Measurements from ENCODE around the gene ULBP2. TPM values are rescaled to one million over a fixed set of nuclear protein-coding genes. Genes with fewer than 3 reads are reported as not detected.

Gene ULBP2
- polyA plus RNA-seq, 2 of the 4 experiments (the other 2 are of a cell fraction), result 2.7 to 4.5 TPM

GRCh38 chr6:149905371-149905910, 36.4 kb upstream of the ULBP2 start:
- ATAC-seq, result no peak
- CTCF ChIA-PET, result interaction anchor here (1.1 to 3.6 kb wide), 7 partner anchors 9 to 111 kb away, joined by 3 to 13 read pairs (median 4); partner anchors contain the start of gene LRP11
- POLR2A ChIA-PET, result no interaction called here

GRCh38 chr6:149905911-149906371, 35.9 kb upstream of the ULBP2 start:
- WGBS (ENCODE audit: missing lambda C conversion rate), result 69% methylated on average over 6 of the region's 6 CpGs
- no peak for DNase-seq (ENCODE audit: low read depth in 1 of 2, low spot score in 1 of 2)
- FAIRE-seq, result no peak
- ATAC-seq, result no peak
- Histone ChIP-seq H3K9me3 (peaks cover 7% of the 10 kb centered on the region; the same call in 1 of the 3 replicates), H3K4me2 (no peak overlapping the region), H3K27ac (no peak overlapping the region), H3K4me1 (no peaks in the 10 kb centered on the region), H3K4me3 (no peak overlapping the region)
- ChIA-PET CTCF (interaction anchor here (0.9 to 3.6 kb wide), 7 partner anchors 9 to 111 kb away, joined by 3 to 13 read pairs (median 4); partner anchors contain the start of gene LRP11), POLR2A (no interaction called here)
- TF ChIP-seq MAX (IDR thresholded peaks at IDR 0.05) (no peak), E2F6 (IDR thresholded peaks at IDR 0.05; ENCODE audit: borderline replicate concordance, low read depth) (no peak), CHD2 (IDR thresholded peaks at IDR 0.05; ENCODE audit: low read length, partially characterized antibody) (no peak), CTCF (IDR thresholded peaks at IDR 0.05) (no peak), EHF (CRISPR knock-in tag; IDR thresholded peaks at IDR 0.05) (no peak), RARB (CRISPR knock-in tag; IDR thresholded peaks at IDR 0.05) (no peak), MAFK (IDR thresholded peaks at IDR 0.05; ENCODE audit: partially characterized antibody) (no peak), CHD4 (IDR thresholded peaks at IDR 0.05; ENCODE audit: borderline replicate concordance) (no peak), POLR2AphosphoS2 (conservative IDR thresholded peaks at IDR 0.05; ENCODE audit: low read length) (no peak), CBX8 (IDR thresholded peaks at IDR 0.05) (no peak), ELK1 (IDR thresholded peaks at IDR 0.05; ENCODE audit: low read depth, low read length) (no peak), JUN (IDR thresholded peaks at IDR 0.05) (no peak), REST (IDR thresholded peaks at IDR 0.05) (no peak)

More at GRCh38 chr6:149905371-149905910, 36.4 kb upstream of the ULBP2 start:
- Histone ChIP-seq H3K4me3 (no peak overlapping the region), H3K9me3 (peaks cover 7% of the 10 kb centered on the region; the same call in 1 of the 3 replicates), H3K27ac (no peak overlapping the region), H3K4me2 (no peak overlapping the region), H3K4me1 (no peaks in the 10 kb centered on the region)
- FAIRE-seq, result no peak
- no peak for TF ChIP-seq HEYL (CRISPR knock-in tag; IDR thresholded peaks at IDR 0.05)
- no peak for TF ChIP-seq HOXB5 (CRISPR knock-in tag; IDR thresholded peaks at IDR 0.05)
- TF ChIP-seq NR3C1 (IDR thresholded peaks at IDR 0.05), result no peak
- TF ChIP-seq MAFK (IDR thresholded peaks at IDR 0.05; ENCODE audit: partially characterized antibody), result no peak
- TF ChIP-seq ELK1 (IDR thresholded peaks at IDR 0.05; ENCODE audit: low read depth, low read length), result no peak
- no peak for TF ChIP-seq FOXS1 (CRISPR knock-in tag; IDR thresholded peaks at IDR 0.05)
- no peak for TF ChIP-seq RARB (CRISPR knock-in tag; IDR thresholded peaks at IDR 0.05)
- TF ChIP-seq HOXA7 (CRISPR knock-in tag; IDR thresholded peaks at IDR 0.05), result no peak
- no peak for TF ChIP-seq PBX3 (IDR thresholded peaks at IDR 0.05)
- no peak for TF ChIP-seq RAD21 (conservative IDR thresholded peaks at IDR 0.05 in 1 of 2, IDR thresholded peaks at IDR 0.05 in 1 of 2)
- TF ChIP-seq ZSCAN20 (CRISPR knock-in tag; IDR thresholded peaks at IDR 0.05), result no peak
- no peak for TF ChIP-seq KDM5A (IDR thresholded peaks at IDR 0.05)
- TF ChIP-seq CHD4 (IDR thresholded peaks at IDR 0.05; ENCODE audit: borderline replicate concordance), result no peak
- TF ChIP-seq CBX8 (IDR thresholded peaks at IDR 0.05), result no peak
- TF ChIP-seq ESRRA (IDR thresholded peaks at IDR 0.05; ENCODE audit: borderline replicate concordance, low read length), result no peak
- no peak for TF ChIP-seq CHD2 (IDR thresholded peaks at IDR 0.05; ENCODE audit: low read length, partially characterized antibody)
- no peak for TF ChIP-seq NFE2L2 (conservative IDR thresholded peaks at IDR 0.05; ENCODE audit: low read length)
- TF ChIP-seq ZC3H11A (IDR thresholded peaks at IDR 0.05), result no peak
- no peak for TF ChIP-seq CEBPB (IDR thresholded peaks at IDR 0.05)
- WGBS (ENCODE audit: missing lambda C conversion rate), result 92% methylated on average over 5 of the region's 18 CpGs
- no peak for DNase-seq (ENCODE audit: low read depth in 1 of 2, low spot score in 1 of 2)
